ENCODE measurements around the gene DNASE1L2. TPM values are rescaled to one million over a fixed set of nuclear protein-coding genes. Genes with fewer than 3 reads are reported as not detected.

The DNASE1L2 gene
- total and polyA plus RNA-seq, 4 donors: 0.13 to 0.67 (median 0.28) TPM

DNA sequence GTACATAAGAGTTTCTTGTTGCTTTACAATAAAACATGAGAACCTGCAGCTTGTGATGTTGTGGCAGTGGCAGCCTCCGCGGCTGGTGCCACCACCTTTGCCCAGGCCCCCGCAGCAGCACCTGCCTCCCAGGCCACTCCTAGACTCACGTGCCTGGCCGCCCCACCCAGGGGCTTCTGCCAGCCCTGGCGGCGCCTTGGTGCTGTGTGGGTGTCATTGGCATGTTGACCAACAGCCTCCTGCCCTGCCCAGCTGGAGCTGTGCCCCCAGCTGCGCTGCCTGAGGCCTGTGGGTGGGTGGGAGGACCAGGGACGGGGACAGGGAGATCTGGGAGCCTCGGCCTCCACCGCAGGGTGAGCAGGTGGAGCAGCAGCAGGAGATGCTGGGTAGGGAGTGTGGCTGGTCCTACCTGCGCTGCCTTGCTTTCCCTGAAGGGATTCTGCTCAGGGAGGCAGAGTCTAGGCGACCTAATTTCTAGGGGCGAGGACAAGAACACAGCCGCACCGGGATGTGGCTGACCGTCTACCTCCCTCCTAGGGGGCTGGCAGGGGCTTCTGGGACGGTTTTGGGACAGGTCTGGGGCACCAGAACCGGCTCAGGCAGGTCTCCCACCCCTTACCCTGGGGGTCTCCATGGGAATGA is 428 bp upstream of the DNASE1L2 start:
- WGBS: 59% methylated on average over 19 of the region's 19 CpGs
- DNase-seq (ENCODE audit: low spot score): no peak
- H3K27me3 ChIP-seq (ENCODE audit: control insufficient read depth in 4 of 4, insufficient read depth in 4 of 4, low read length in 3 of 4): no peaks in the 10 kb centered on the region
- H3K9ac ChIP-seq (ENCODE audit: low read depth in 1 of 2, low read length in 2 of 2): no peak overlapping the region
- no peak overlapping the region for H3K4me3 ChIP-seq (ENCODE audit: low read depth in 1 of 3, low read length in 3 of 3)
- peaks cover 0 to 14% (median 11%) of the 10 kb centered on the region in 4 donors for H3K4me1 ChIP-seq (ENCODE audit: control insufficient read depth in 4 of 4, insufficient read depth in 4 of 4, low read length in 3 of 4)
- no peak for TF ChIP-seq YY1 (IDR thresholded peaks at IDR 0.05)
- no peak for TF ChIP-seq GABPA (IDR thresholded peaks at IDR 0.05 in 1 of 2, conservative IDR thresholded peaks at IDR 0.05 in 1 of 2)
- TF ChIP-seq, protein P1, sequence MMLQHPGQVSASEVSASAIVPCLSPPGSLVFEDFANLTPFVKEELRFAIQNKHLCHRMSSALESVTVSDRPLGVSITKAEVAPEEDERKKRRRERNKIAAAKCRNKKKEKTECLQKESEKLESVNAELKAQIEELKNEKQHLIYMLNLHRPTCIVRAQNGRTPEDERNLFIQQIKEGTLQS (IDR thresholded peaks at IDR 0.05): no peak
- no peak for TF ChIP-seq FOXA1 (IDR thresholded peaks at IDR 0.05)
- no peak for TF ChIP-seq SP1 (IDR thresholded peaks at IDR 0.05)
- TF ChIP-seq, protein P2, sequence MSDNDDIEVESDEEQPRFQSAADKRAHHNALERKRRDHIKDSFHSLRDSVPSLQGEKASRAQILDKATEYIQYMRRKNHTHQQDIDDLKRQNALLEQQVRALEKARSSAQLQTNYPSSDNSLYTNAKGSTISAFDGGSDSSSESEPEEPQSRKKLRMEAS (IDR thresholded peaks at IDR 0.05): no peak
- TF ChIP-seq JUND (IDR thresholded peaks at IDR 0.05): no peak
- no peak for TF ChIP-seq REST (IDR thresholded peaks at IDR 0.05)
- no peak for TF ChIP-seq EGR1 (IDR thresholded peaks at IDR 0.05; ENCODE audit: low read depth in 2 of 2)
- TF ChIP-seq RXRA (IDR thresholded peaks at IDR 0.05): no peak
- H3K9me3 ChIP-seq (ENCODE audit: control insufficient read depth in 4 of 4, low read length in 3 of 4): no peaks in the 10 kb centered on the region
- H3K36me3 ChIP-seq (ENCODE audit: control insufficient read depth in 4 of 4, insufficient read depth in 3 of 4, low read depth in 1 of 4, low read length in 3 of 4): peaks cover 0 to 48% (median 22%) of the 10 kb centered on the region in 4 donors
- H3K27ac ChIP-seq (ENCODE audit: low read depth in 1 of 2, low read length in 2 of 2): no peak overlapping the region

- Histone ChIP-seq H3K9ac (ENCODE audit: low read depth in 1 of 2, low read length in 2 of 2) (no peak overlapping the region), H3K4me3 (ENCODE audit: low read depth in 1 of 3, low read length in 3 of 3) (no peak overlapping the region), H3K27ac (ENCODE audit: low read depth in 1 of 2, low read length in 2 of 2) (no peak overlapping the region), H3K27me3 (ENCODE audit: control insufficient read depth in 4 of 4, insufficient read depth in 4 of 4, low read length in 3 of 4) (no peaks in the 10 kb centered on the region), H3K36me3 (ENCODE audit: control insufficient read depth in 4 of 4, insufficient read depth in 3 of 4, low read depth in 1 of 4, low read length in 3 of 4) (peaks cover 0 to 36% (median 16%) of the 10 kb centered on the region in 4 donors), H3K4me1 (ENCODE audit: control insufficient read depth in 4 of 4, insufficient read depth in 4 of 4, low read length in 3 of 4) (peaks cover 0 to 14% (median 11%) of the 10 kb centered on the region in 4 donors), H3K9me3 (ENCODE audit: control insufficient read depth in 4 of 4, low read length in 3 of 4) (no peaks in the 10 kb centered on the region)
- DNase-seq (ENCODE audit: low spot score): no peak
- WGBS: 8% methylated on average over 40 of the region's 40 CpGs
- TF ChIP-seq, protein P3, sequence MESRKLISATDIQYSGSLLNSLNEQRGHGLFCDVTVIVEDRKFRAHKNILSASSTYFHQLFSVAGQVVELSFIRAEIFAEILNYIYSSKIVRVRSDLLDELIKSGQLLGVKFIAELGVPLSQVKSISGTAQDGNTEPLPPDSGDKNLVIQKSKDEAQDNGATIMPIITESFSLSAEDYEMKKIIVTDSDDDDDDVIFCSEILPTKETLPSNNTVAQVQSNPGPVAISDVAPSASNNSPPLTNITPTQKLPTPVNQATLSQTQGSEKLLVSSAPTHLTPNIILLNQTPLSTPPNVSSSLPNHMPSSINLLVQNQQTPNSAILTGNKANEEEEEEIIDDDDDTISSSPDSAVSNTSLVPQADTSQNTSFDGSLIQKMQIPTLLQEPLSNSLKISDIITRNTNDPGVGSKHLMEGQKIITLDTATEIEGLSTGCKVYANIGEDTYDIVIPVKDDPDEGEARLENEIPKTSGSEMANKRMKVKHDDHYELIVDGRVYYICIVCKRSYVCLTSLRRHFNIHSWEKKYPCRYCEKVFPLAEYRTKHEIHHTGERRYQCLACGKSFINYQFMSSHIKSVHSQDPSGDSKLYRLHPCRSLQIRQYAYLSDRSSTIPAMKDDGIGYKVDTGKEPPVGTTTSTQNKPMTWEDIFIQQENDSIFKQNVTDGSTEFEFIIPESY (IDR thresholded peaks at IDR 0.05): no peak
- TF ChIP-seq, protein P4, sequence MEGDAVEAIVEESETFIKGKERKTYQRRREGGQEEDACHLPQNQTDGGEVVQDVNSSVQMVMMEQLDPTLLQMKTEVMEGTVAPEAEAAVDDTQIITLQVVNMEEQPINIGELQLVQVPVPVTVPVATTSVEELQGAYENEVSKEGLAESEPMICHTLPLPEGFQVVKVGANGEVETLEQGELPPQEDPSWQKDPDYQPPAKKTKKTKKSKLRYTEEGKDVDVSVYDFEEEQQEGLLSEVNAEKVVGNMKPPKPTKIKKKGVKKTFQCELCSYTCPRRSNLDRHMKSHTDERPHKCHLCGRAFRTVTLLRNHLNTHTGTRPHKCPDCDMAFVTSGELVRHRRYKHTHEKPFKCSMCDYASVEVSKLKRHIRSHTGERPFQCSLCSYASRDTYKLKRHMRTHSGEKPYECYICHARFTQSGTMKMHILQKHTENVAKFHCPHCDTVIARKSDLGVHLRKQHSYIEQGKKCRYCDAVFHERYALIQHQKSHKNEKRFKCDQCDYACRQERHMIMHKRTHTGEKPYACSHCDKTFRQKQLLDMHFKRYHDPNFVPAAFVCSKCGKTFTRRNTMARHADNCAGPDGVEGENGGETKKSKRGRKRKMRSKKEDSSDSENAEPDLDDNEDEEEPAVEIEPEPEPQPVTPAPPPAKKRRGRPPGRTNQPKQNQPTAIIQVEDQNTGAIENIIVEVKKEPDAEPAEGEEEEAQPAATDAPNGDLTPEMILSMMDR (IDR thresholded peaks at IDR 0.05; ENCODE audit: low read depth, low read length, missing input control): no peak
- TF ChIP-seq EGR1 (IDR thresholded peaks at IDR 0.05; ENCODE audit: low read depth in 2 of 2) (no peak), SP1 (IDR thresholded peaks at IDR 0.05) (no peak), YY1 (IDR thresholded peaks at IDR 0.05) (no peak), FOXA1 (IDR thresholded peaks at IDR 0.05) (no peak), REST (IDR thresholded peaks at IDR 0.05) (no peak), FOXA2 (IDR thresholded peaks at IDR 0.05) (no peak), JUND (IDR thresholded peaks at IDR 0.05) (no peak), HNF4A (conservative IDR thresholded peaks at IDR 0.05) (no peak), RXRA (IDR thresholded peaks at IDR 0.05) (no peak)
- TF ChIP-seq, protein P1 (IDR thresholded peaks at IDR 0.05): no peak
- TF ChIP-seq, protein P2 (IDR thresholded peaks at IDR 0.05): no peak
These were observed 848 bp downstream of the DNASE1L2 start for GRCh38 chr16:2237102-2237482.

Data from liver (tissue), 9 donors.